MCF 10A (cell line): ENCODE results near the gene TRUB1. TPM values are rescaled to one million over a fixed set of nuclear protein-coding genes. Genes with fewer than 3 reads are reported as not detected.
A peak's percentile ranks its signal among the peaks of the same experiment; 100 is the strongest.

Experiments used
- BruUV-seq: library from RNA; stranded (reverse); fragments of 400-500 nt; replicated peaks from 2 replicates; lab custom pipeline; 2021; lab: Mats Ljungman, UMichigan
- CTCF ChIA-PET: fragments of 300-600 bp; sonication (Branson Sonifier 250); formaldehyde crosslinking; extraction: SDS; loops from one replicate; lab custom pipeline; 2021; ENCODE audit warnings: antibody characterized with exemption, inconsistent platforms; lab: Yijun Ruan, JAX
- POLR2A ChIA-PET: fragments of 300-600, 350-650 bp; sonication (Branson Sonifier 250); formaldehyde crosslinking; extraction: SDS; loops from one replicate; lab custom pipeline; 2020; ENCODE audit warnings: antibody characterized with exemption, inconsistent platforms; lab: Yijun Ruan, JAX
- DNase-seq: peaks from one replicate; pipeline ENCODE4 v3.0.0-alpha.2; 2018; ENCODE audit not compliant: unreplicated experiment
- H3K27ac Mint-ChIP-seq: one replicate; pipeline ENCODE4 v1.8.0; 2022; ENCODE audit warnings: mild to moderate bottlenecking, low read depth, mixed read lengths; ENCODE audit not compliant: unreplicated experiment
- H3K27me3 Mint-ChIP-seq: one replicate; pipeline ENCODE4 v1.8.0; 2022; ENCODE audit warnings: mixed read lengths; ENCODE audit not compliant: insufficient read depth, unreplicated experiment
- H3K36me3 Mint-ChIP-seq: one replicate; pipeline ENCODE4 v1.8.0; 2022; ENCODE audit warnings: mild to moderate bottlenecking, moderate library complexity, mixed read lengths; ENCODE audit not compliant: insufficient read depth, unreplicated experiment
- H3K4me1 Mint-ChIP-seq: one replicate; pipeline ENCODE4 v1.8.0; 2022; ENCODE audit warnings: mixed read lengths; ENCODE audit not compliant: insufficient read depth, unreplicated experiment
- H3K4me3 Mint-ChIP-seq: one replicate; pipeline ENCODE4 v1.8.0; 2022; ENCODE audit warnings: mild to moderate bottlenecking, moderate library complexity, mixed read lengths; ENCODE audit not compliant: unreplicated experiment
- H3K9me3 Mint-ChIP-seq: one replicate; pipeline ENCODE4 v1.8.0; 2022; ENCODE audit warnings: mixed read lengths; ENCODE audit not compliant: unreplicated experiment
- intact Hi-C: fragments of 100-400 bp; cut with micrococcal nuclease; formaldehyde crosslinking; loops from 2 replicates; pipeline ENCODE4 v1.14.1; 2022
- total RNA-seq: library from RNA; stranded (reverse); gene quantifications from 2 replicates; pipeline ENCODE4 v1.2.3, GENCODE V29; 2022
- TF ChIP-seq, protein P1 (sequence below): fragments of 200-600 bp; IDR thresholded peaks from one replicate; pipeline ENCODE4 v1.8.0; 2022; ENCODE audit warnings: antibody characterized with exemption, mild to moderate bottlenecking; ENCODE audit not compliant: unreplicated experiment

TRUB1 gene
- total RNA-seq, 1 experiment from 2014 or later = 29.2 TPM

DNA sequence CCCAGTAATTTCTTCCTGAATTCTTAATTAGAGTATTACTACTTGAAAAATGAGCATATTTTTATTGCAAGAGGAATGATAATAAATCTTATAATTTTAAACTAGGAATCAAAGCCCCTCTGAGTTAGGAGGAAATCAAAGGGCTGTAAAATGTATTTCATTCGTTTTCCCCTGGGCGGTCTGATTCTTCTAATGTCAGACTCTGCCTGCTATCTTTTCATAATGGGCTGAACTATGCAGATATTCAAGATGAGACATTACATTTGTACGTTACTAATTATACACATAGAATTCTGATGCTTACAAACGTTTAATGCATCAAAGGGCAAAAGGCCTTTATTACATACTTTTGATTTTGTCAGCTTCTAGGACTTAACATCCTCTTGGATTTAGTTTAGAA lies 16.0 kb upstream of the TRUB1 start:
- peaks cover 23% of the 10 kb centered on the region for H3K4me1 Mint-ChIP-seq
- H3K27ac Mint-ChIP-seq = no peak overlapping the region
- no peaks in the 10 kb centered on the region for H3K9me3 Mint-ChIP-seq
- H3K4me3 Mint-ChIP-seq = no peak overlapping the region
- POLR2A ChIA-PET = no interaction called here
- no peaks in the 10 kb centered on the region for H3K27me3 Mint-ChIP-seq
- CTCF ChIA-PET = interaction anchor here (0.6 to 1.5 kb wide), 2 partner anchors 42 to 48 kb away, joined by 3 to 5 read pairs; no protein-coding TSS in a partner anchor
- TF ChIP-seq, protein P1, sequence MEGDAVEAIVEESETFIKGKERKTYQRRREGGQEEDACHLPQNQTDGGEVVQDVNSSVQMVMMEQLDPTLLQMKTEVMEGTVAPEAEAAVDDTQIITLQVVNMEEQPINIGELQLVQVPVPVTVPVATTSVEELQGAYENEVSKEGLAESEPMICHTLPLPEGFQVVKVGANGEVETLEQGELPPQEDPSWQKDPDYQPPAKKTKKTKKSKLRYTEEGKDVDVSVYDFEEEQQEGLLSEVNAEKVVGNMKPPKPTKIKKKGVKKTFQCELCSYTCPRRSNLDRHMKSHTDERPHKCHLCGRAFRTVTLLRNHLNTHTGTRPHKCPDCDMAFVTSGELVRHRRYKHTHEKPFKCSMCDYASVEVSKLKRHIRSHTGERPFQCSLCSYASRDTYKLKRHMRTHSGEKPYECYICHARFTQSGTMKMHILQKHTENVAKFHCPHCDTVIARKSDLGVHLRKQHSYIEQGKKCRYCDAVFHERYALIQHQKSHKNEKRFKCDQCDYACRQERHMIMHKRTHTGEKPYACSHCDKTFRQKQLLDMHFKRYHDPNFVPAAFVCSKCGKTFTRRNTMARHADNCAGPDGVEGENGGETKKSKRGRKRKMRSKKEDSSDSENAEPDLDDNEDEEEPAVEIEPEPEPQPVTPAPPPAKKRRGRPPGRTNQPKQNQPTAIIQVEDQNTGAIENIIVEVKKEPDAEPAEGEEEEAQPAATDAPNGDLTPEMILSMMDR = no peak
- H3K36me3 Mint-ChIP-seq = no peaks in the 10 kb centered on the region
- intact Hi-C loops = no loop called here
- BruUV-seq = no TSS peak
- no peak for DNase-seq

DNA sequence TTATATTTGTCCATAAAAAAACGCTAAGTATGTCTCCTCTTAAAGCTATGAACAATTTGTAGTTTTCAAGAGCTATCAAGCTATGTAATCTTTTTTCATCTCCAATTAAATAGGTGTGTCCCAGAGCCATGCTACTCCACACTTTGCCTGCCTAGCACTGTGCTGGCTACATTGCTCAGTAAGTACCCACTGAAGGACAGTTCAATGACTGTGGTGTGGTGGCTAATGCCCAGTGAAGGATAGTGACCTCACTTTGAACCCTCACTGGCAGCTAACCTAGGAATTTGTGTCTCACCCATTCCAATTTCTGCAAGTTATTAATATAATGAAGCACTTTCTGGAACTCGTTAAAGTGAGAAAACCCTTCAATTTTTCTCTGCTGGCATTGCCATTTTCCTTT lies 14.4 kb upstream of the TRUB1 start:
- no peak overlapping the region for H3K27ac Mint-ChIP-seq
- no TSS peak for BruUV-seq
- no peaks in the 10 kb centered on the region for H3K36me3 Mint-ChIP-seq
- no peak for DNase-seq
- peaks cover 14% of the 10 kb centered on the region for H3K4me1 Mint-ChIP-seq
- TF ChIP-seq, protein P1 = no peak
- CTCF ChIA-PET = interaction anchor here (0.7 to 1.1 kb wide), 2 partner anchors 15 to 47 kb away, joined by 3 read pairs; partner anchors contain the start of gene TRUB1
- intact Hi-C loops = no loop called here
- H3K27me3 Mint-ChIP-seq = no peaks in the 10 kb centered on the region
- POLR2A ChIA-PET = interaction anchor here (0.7 to 3.1 kb wide), 5 partner anchors 10 to 112 kb away, joined by 3 to 13 read pairs (median 4); partner anchors contain the start of gene TRUB1
- no peaks in the 10 kb centered on the region for H3K9me3 Mint-ChIP-seq
- no peak overlapping the region for H3K4me3 Mint-ChIP-seq

DNA sequence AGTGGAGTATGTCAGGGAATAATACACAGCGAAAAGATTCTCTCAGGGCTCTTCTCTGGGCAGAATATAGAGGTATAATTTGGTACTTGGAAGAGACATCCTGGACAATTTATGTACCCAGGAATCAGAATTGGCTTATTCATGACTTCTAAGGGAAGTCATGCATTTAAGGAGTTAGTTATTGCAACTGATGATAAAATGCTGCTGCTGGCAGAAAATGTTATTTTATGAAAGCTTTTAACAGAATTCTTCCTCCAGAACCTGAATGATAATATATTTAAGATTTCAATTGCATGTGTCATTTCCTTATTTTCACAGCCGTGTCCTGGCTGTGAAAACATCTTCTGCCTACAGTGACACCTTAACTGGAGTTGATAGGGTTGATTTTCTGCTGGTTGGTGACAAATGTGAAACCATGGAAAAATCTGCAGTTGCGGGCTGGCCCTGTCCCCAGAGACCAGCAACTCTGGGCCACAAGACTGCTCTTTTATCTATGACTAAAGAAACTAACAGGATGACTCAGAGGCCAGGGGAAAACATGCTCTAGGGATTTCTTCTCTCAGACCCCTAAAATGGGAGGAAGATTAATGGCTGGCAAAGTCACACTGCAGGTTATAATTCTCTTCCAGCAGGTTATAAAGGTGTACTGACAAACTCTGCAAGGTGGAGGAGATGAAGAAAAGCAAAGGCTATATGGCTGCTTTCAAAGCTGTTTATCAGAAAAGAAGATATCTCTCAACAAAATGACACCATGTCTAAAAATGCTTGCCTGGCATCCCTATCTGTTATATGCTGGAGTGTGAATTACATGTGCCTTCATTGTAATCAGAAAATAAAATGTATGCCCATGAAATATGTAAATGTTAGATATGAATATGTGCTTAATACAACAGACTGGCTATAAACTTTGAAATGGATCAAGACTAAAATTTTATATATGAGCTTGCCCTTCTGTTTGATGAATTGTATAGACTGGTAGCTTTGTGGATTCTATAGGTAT lies 12.1 kb upstream of the TRUB1 start:
- BruUV-seq = no TSS peak
- Mint-ChIP-seq H3K27ac (no peak overlapping the region), H3K4me1 (peaks cover 9% of the 10 kb centered on the region), H3K9me3 (no peaks in the 10 kb centered on the region), H3K27me3 (no peaks in the 10 kb centered on the region), H3K36me3 (no peaks in the 10 kb centered on the region), H3K4me3 (no peak overlapping the region)
- CTCF ChIA-PET = interaction anchor here (1.2 kb wide), 1 partner anchor 46 kb away, joined by 6 read pairs; no protein-coding TSS in a partner anchor
- intact Hi-C loops = no loop called here
- TF ChIP-seq, protein P1 = no peak
- POLR2A ChIA-PET = interaction anchor here (2.4 to 3.1 kb wide), 2 partner anchors 12 kb away, joined by 10 to 13 read pairs; partner anchors contain the start of gene TRUB1
- DNase-seq = peak; percentile 29

DNA sequence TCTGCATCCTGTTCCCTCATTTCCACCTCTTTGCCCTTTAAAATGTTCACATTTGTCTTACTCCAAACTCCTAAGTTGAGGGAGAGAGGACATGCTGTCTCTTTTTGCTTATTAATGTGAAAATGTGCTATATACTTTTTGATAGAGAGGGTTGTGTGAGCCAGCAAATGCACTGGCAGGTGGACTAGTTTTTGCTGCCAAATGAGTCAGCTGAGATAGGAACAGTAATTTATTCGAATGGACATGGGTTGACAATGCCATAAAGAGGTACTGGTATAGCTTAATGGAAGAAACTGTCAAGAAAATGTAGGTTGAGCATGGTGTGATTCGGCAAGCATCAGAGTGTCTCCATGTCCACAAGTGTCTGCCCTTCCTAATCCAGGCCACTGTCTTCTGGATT lies 9.2 kb upstream of the TRUB1 start:
- Mint-ChIP-seq H3K27me3 (no peaks in the 10 kb centered on the region), H3K4me1 (peaks cover 14% of the 10 kb centered on the region), H3K27ac (no peak overlapping the region), H3K4me3 (no peak overlapping the region), H3K36me3 (no peaks in the 10 kb centered on the region), H3K9me3 (peaks cover 9% of the 10 kb centered on the region)
- intact Hi-C loops = no loop called here
- ChIA-PET CTCF (no interaction called here), POLR2A (interaction anchor here (0.6 kb wide), 1 partner anchor 1978 kb away, joined by 3 read pairs; no protein-coding TSS in a partner anchor)
- TF ChIP-seq, protein P1 = no peak
- no peak for DNase-seq
- no TSS peak for BruUV-seq
